NCI-H748 (cell line): ENCODE data around the gene TCEAL5.
"Not testable (repeated sequence)": the region's sequence is repeated elsewhere in the genome, so short reads cannot be mapped to it uniquely, and the experiment has no call there.

Experiments
- DNase-seq: peaks from one replicate; lab custom pipeline; 2025; ENCODE audit not compliant: unreplicated experiment; lab: John Stamatoyannopoulos, UW

Gene TCEAL5

DNA sequence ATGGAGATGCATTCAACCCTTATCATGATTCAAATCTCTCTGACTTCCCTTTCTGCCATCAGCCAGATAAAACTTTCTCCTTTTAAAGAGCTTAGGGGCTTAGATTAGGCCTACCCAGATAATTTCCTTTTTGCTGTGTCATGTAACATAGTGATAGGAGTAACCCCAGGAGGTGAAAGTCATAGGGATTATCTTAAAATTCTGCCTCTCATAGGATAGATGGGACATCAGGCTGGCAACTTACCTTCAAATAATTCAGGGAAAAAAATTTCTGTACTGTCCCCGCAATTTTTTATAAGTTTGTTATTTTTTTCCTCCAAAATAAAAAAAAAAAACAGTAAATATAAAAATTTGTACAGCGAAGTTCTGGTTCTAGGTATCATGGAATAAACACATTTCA lies 40.9 kb downstream of the TCEAL5 start:
- DNase-seq, result not testable (repeated sequence)

DNA sequence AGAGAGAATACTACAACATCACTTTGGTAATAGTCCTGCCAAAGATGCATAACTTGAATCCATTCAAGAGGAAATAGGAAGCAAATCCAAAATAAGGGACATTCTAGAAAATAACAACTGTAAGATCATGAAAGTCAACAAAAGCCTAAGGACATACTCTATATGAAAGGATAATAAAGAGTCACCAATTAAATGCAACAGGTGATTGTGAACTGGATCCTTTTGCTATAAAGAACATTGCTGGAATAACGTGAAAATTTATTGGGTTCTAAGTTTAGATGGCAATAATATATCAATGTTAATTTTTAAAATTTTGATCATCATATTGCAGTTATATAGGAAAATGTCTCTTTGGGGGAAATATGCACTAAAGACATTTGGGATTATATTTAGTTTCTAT lies 41.7 kb downstream of the TCEAL5 start:
- no peak for DNase-seq

DNA sequence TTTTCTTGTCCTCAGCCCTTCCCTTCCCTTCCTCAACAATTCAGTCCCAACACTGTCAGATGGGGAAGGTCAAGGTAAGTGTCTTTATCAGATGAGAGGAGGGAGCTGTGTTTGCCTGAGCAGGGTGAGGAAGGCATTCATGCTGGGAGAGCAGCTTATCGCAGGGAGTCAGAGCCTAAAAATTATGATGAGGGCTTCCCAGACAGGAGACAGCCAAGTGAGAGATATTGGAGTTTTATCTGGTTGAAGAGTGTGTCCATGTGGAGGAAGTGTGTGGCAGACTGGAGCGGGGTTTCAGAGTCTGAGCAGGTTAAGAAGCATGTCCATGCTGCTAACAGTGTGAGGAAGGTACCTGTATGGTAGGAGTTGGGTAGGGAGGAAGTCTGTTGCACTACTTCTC lies 43.3 kb downstream of the TCEAL5 start:
- no peak for DNase-seq

DNA sequence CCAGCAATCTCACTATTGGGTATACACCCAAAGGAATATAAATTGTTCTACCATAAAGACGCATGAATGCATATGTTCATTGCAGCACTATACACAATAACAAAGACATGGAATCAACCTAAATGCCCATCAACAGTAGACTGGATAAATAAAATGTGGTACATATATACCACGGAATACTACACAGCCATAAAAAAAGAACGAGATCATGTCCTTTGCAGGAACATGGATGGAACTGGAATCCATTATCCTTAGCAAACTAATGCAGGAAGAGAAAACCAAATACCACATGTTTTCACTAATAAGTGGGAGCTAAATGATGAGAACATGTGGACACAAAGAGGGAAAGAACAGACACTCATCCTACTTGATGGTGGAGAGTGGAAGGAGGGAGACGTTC lies 50.6 kb downstream of the TCEAL5 start:
- DNase-seq, result not testable (repeated sequence)
